H1 (cell line): ENCODE measurements around the gene YAP1. TPM values are rescaled to one million over a fixed set of nuclear protein-coding genes. Genes with fewer than 3 reads are reported as not detected.

ENCODE experiments used
- CTCF ChIA-PET: fragments of 300-600 bp; sonication (Branson Sonifier 250); formaldehyde crosslinking; loops from one replicate; lab custom pipeline; 2021; ENCODE audit not compliant: partially characterized antibody; lab: Charles Lee
- POLR2A ChIA-PET: fragments of 300-600 bp; sonication (Branson Sonifier 250); formaldehyde crosslinking; loops from one replicate; lab custom pipeline; 2021; ENCODE audit warnings: inconsistent platforms; ENCODE audit not compliant: partially characterized antibody; lab: Charles Lee
- DNase-seq, 2 experiments: peaks; one replicate each; pipeline versions ENCODE4 v3.0.0 to v3.0.0-alpha.2; 2010 to 2022; ENCODE audit warnings: low spot score in 2 of 2, low read depth in 1 of 2, mixed read lengths in 1 of 2
- FAIRE-seq: peaks from 2 replicates; lab custom pipeline; 2011; peaks lifted over from hg19 to GRCh38; lab: Jason Lieb, UNC
- H2AFZ ChIP-seq: 2 replicates; pipeline ENCODE4 v1.8.1; 2012; ENCODE audit warnings: low read length, inconsistent platforms
- H2AK5ac ChIP-seq: 2 replicates; pipeline ENCODE4 v1.6.1; 2013; ENCODE audit warnings: low read depth, low read length
- H2BK120ac ChIP-seq: replicated peaks from 2 replicates; pipeline ENCODE3; 2013; ENCODE audit warnings: low read depth, low read length, inconsistent platforms
- H2BK12ac ChIP-seq: 2 replicates; pipeline ENCODE4 v1.6.1; 2013; ENCODE audit warnings: low read depth, low read length
- H2BK15ac ChIP-seq: 2 replicates; pipeline ENCODE4 v1.6.1; 2013; ENCODE audit warnings: low read length
- H2BK20ac ChIP-seq: 2 replicates; pipeline ENCODE4 v1.6.1; 2013; ENCODE audit warnings: low read length
- H2BK5ac ChIP-seq: 2 replicates; pipeline ENCODE4 v1.6.1; 2013; ENCODE audit warnings: low read depth, low read length
- H3K14ac ChIP-seq: 2 replicates; pipeline ENCODE4 v1.6.1; 2013; ENCODE audit warnings: inconsistent platforms; ENCODE audit not compliant: insufficient read length
- H3K18ac ChIP-seq: 2 replicates; pipeline ENCODE4 v1.6.1; 2013; ENCODE audit warnings: low read length; ENCODE audit errors: extremely low read depth
- H3K23ac ChIP-seq: 2 replicates; pipeline ENCODE4 v1.6.1; 2013; ENCODE audit warnings: inconsistent platforms; ENCODE audit not compliant: insufficient read length
- H3K23me2 ChIP-seq: 2 replicates; pipeline ENCODE4 v1.6.1; 2013; ENCODE audit warnings: low read depth, low read length
- H3K27ac ChIP-seq: 2 replicates; pipeline ENCODE4 v1.6.1; 2011; ENCODE audit warnings: low read depth, low read length, inconsistent platforms
- H3K27me3 ChIP-seq, 4 experiments: replicated peaks in 1 of 4; 1 replicate in 1 of 4; 2 replicates in 3 of 4; pipeline versions ENCODE4 v1.6.1 to v1.8.1; 2011 to 2013; ENCODE audit warnings: low read length in 3 of 4, mild to moderate bottlenecking in 3 of 4, inconsistent platforms in 2 of 4, mixed read lengths in 2 of 4, moderate library complexity in 1 of 4; ENCODE audit not compliant: control insufficient read depth in 3 of 4, insufficient read depth in 3 of 4; ENCODE audit errors: extremely low read depth in 1 of 4
- H3K36me3 ChIP-seq, 4 experiments: 2 replicates each; pipeline versions ENCODE4 v1.6.1 to v1.8.1; 2011 to 2013; ENCODE audit warnings: mild to moderate bottlenecking in 4 of 4, low read length in 3 of 4, moderate library complexity in 2 of 4, control low read depth in 1 of 4, inconsistent platforms in 1 of 4; ENCODE audit not compliant: insufficient read depth in 4 of 4, control insufficient read depth in 2 of 4
- H3K4ac ChIP-seq: replicated peaks from 2 replicates; pipeline ENCODE3; 2013; ENCODE audit warnings: low read length, low read depth, mixed read lengths, inconsistent platforms; ENCODE audit not compliant: insufficient read length
- H3K4me1 ChIP-seq, 4 experiments: replicated peaks in 1 of 4; 1 replicate in 1 of 4; 2 replicates in 3 of 4; pipeline versions ENCODE4 v1.6.1 to v1.8.1; 2011 to 2013; ENCODE audit warnings: low read length in 3 of 4, inconsistent platforms in 2 of 4, mixed read lengths in 1 of 4; ENCODE audit not compliant: insufficient read depth in 4 of 4, control insufficient read depth in 3 of 4
- H3K4me2 ChIP-seq, 2 experiments: 2 replicates each; pipeline versions ENCODE4 v1.6.1 to v1.8.1; 2011 to 2013; ENCODE audit warnings: low read depth in 2 of 2, low read length in 2 of 2, control low read depth in 1 of 2, inconsistent platforms in 1 of 2, mild to moderate bottlenecking in 1 of 2; ENCODE audit not compliant: insufficient read depth in 1 of 2
- H3K4me3 ChIP-seq, 4 experiments: fragments of 200-600, 300-600 bp in 1 of 4; sonication (generic), shearing (Covaris generic), sonication (Bioruptor Twin) in 1 of 4; 2 replicates each; pipeline versions ENCODE4 v1.5.1 to v1.8.1; 2011 to 2016; ENCODE audit warnings: low read length in 4 of 4, low read depth in 3 of 4, control low read depth in 2 of 4, inconsistent platforms in 2 of 4, mild to moderate bottlenecking in 2 of 4, mixed read lengths in 1 of 4, moderate library complexity in 1 of 4; ENCODE audit not compliant: insufficient read depth in 2 of 4; ENCODE audit errors: extremely low read depth in 1 of 4
- H3K56ac ChIP-seq: replicated peaks from 2 replicates; pipeline ENCODE3; 2013; ENCODE audit warnings: low read depth, mild to moderate bottlenecking, mixed read lengths, low read length, inconsistent platforms; ENCODE audit not compliant: insufficient read length
- H3K79me1 ChIP-seq: 2 replicates; pipeline ENCODE4 v1.6.1; 2013; ENCODE audit warnings: low read depth, low read length, control low read depth
- H3K79me2 ChIP-seq, 2 experiments: 2 replicates each; pipeline versions ENCODE4 v1.6.1 to v1.8.1; 2012 to 2013; ENCODE audit warnings: low read length in 2 of 2, mild to moderate bottlenecking in 2 of 2, inconsistent platforms in 1 of 2; ENCODE audit not compliant: insufficient read depth in 2 of 2, control insufficient read depth in 1 of 2
- H3K9ac ChIP-seq, 4 experiments: replicated peaks in 1 of 4; 1 replicate in 1 of 4; 2 replicates in 3 of 4; pipeline versions ENCODE4 v1.6.1 to v1.8.1; 2011 to 2013; ENCODE audit warnings: low read depth in 3 of 4, low read length in 3 of 4, control low read depth in 2 of 4, mild to moderate bottlenecking in 2 of 4, moderate library complexity in 2 of 4, inconsistent platforms in 1 of 4; ENCODE audit errors: extremely low read depth in 1 of 4
- H3K9me3 ChIP-seq, 2 experiments: 2 replicates each; pipeline versions ENCODE4 v1.6.1 to v1.8.1; 2012 to 2013; ENCODE audit warnings: mild to moderate bottlenecking in 2 of 2, moderate library complexity in 2 of 2, control low read depth in 1 of 2, inconsistent platforms in 1 of 2, low read depth in 1 of 2, low read length in 1 of 2, mixed read lengths in 1 of 2; ENCODE audit not compliant: insufficient read depth in 2 of 2
- H4K20me1 ChIP-seq, 2 experiments: replicated peaks in 1 of 2; 2 replicates each; pipeline versions ENCODE3 to v1.8.1; 2011 to 2013; ENCODE audit warnings: inconsistent platforms in 2 of 2, low read length in 2 of 2, mild to moderate bottlenecking in 1 of 2; ENCODE audit not compliant: insufficient read depth in 2 of 2, control insufficient read depth in 1 of 2
- H4K5ac ChIP-seq: 2 replicates; pipeline ENCODE4 v1.6.1; 2013; ENCODE audit warnings: low read length, low read depth, mixed read lengths, inconsistent platforms; ENCODE audit not compliant: insufficient read length
- H4K8ac ChIP-seq: 2 replicates; pipeline ENCODE4 v1.8.0; 2013; ENCODE audit warnings: mild to moderate bottlenecking, moderate library complexity, low read length, inconsistent platforms; ENCODE audit not compliant: insufficient read depth; ENCODE audit errors: extremely low read depth
- H4K91ac ChIP-seq: replicated peaks from 2 replicates; pipeline ENCODE3; 2013; ENCODE audit warnings: low read length, mixed read lengths, inconsistent platforms; ENCODE audit not compliant: insufficient read length
- CEBPB ChIP-seq: IDR thresholded peaks from 2 replicates; pipeline ENCODE4 v1.6.1; 2012; ENCODE audit warnings: low read depth, low read length
- PHF8 ChIP-seq: fragments of 200-600 bp; sonication (generic); conservative IDR thresholded peaks from 2 replicates; pipeline ENCODE4 v1.7.1; 2012; ENCODE audit warnings: low read depth, mild to moderate bottlenecking, inconsistent platforms, low read length, moderate library complexity
- WGBS, 2 experiments: shearing (Covaris generic) in 1 of 2; methylation state at CpG; one replicate each; pipeline versions ENCODE4 v1.1.6 to v1.1.7; 2013 to 2015; ENCODE audit warnings: low lambda C conversion rate in 2 of 2, mixed read lengths in 2 of 2, inconsistent platforms in 1 of 2, low coverage in 1 of 2, missing lambda C conversion rate in 1 of 2; ENCODE audit not compliant: insufficient replicate concordance in 2 of 2, insufficient coverage in 1 of 2, insufficient read length in 1 of 2; ENCODE audit errors: extremely low coverage in 1 of 2, missing lambda C conversion rate in 1 of 2; 5-methylcytosine and 5-hydroxymethylcytosine counted together
- polyA plus RNA-seq, 7 experiments: library from polyadenylated mRNA; depleted of rRNA in 3 of 7; stranded (reverse) in 5 of 7; unstranded in 2 of 7; fragments of >200 nt in 5 of 7; fragments of 200-250 nt in 2 of 7; gene quantifications; 1 replicate in 5 of 7; 2 replicates in 1 of 7; 4 replicates in 1 of 7; pipeline versions ENCODE4 v1.2.1 to v1.2.3, GENCODE V29; 2011 to 2013; ENCODE audit warnings: missing spikeins in 2 of 7, mixed read lengths in 2 of 7
- total RNA-seq: library from RNA; stranded (reverse); fragmentation: NEBNext Ultra II Directional; extraction: Animal tissue kit (Norgen Biotek cat#: 25700); gene quantifications from 2 replicates; pipeline ENCODE4 v1.2.1, GENCODE V29; 2021

Gene YAP1
- total and polyA plus RNA-seq, 2 of the 8 experiments (the other 6 are each of a cell fraction or from before 2014, with no cell fraction given), result 62.0 to 108 TPM

GRCh38 chr11:102108734-102109440, 1.4 kb upstream of the YAP1 start:
- Histone ChIP-seq H2BK20ac (no peak overlapping the region), H3K4me3 (peak overlapping the region in 3 of 4 experiments; percentile 73 to 99 (median 79); a peak in 7 of 8 replicates), H3K4ac (no peak overlapping the region), H2AFZ (no peak overlapping the region), H4K91ac (no peak overlapping the region), H4K5ac (no peak overlapping the region), H3K56ac (no peak overlapping the region), H4K8ac (no peak overlapping the region), H3K27ac (no peak overlapping the region), H2BK120ac (no peak overlapping the region), H3K4me2 (peak overlapping the region; percentile 74 to 85), H3K79me1 (no peaks in the 10 kb centered on the region), H3K36me3 (no peaks in the 10 kb centered on the region), H3K14ac (no peak overlapping the region), H2BK15ac (no peak overlapping the region), H4K20me1 (no peaks in the 10 kb centered on the region), H3K9ac (peak overlapping the region in 1 of 4 experiments; percentile 81; a peak in 1 of 7 replicates), H2BK5ac (no peak overlapping the region), H3K9me3 (no peaks in the 10 kb centered on the region)
- 72% methylated on average over 3 of the region's 3 CpGs; no CpG with 5 or more reads in 1 of the 2 experiments for whole genome bisulfite sequencing, 2 experiments
- CTCF ChIA-PET, result interaction anchor here (1.0 kb wide), 1 partner anchor 101 kb away, joined by 3 read pairs; no protein-coding TSS in a partner anchor
- TF ChIP-seq PHF8 (no peak), CEBPB (peak; percentile 13; the same call in 1 of the 2 replicates)
- TF ChIP-seq, all 59 proteins: peak for 1
- Histone ChIP-seq H3K23me2 (peaks cover 5% of the 10 kb centered on the region), H2BK12ac (no peak overlapping the region), H3K18ac (no peak overlapping the region), H2AK5ac (no peak overlapping the region), H3K27me3 (no peaks in the 10 kb centered on the region), H3K4me1 (peaks cover 0 to 6% (median 0%) of the 10 kb centered on the region in 4 experiments; a peak in 2 of 7 replicates), H3K79me2 (peaks cover 0 to 21% of the 10 kb centered on the region in 2 experiments; a peak in 3 of 4 replicates), H3K23ac (no peak overlapping the region)
- POLR2A ChIA-PET, result interaction anchor here (0.7 to 1.7 kb wide), 13 partner anchors 8 to 194 kb away, joined by 3 to 7 read pairs (median 3); partner anchors contain the start of gene CEP126
- DNase-seq (peak in 1 of 2 experiments; percentile 3), FAIRE-seq (no peak)
